NCI-H2227 treated with DMSO at 0.1 percent for 48 hours (cell line): ENCODE data around the gene CEP152.

ENCODE experiments used
- DNase-seq: peaks from one replicate; lab custom pipeline; 2025; lab: John Stamatoyannopoulos, UW

CEP152 gene

GRCh38 chr15:48710952-48711495 lies 99.8 kb downstream of the CEP152 start:
- no peak for DNase-seq

GRCh38 chr15:48708641-48709040 lies 102.2 kb downstream of the CEP152 start:
- no peak for DNase-seq

GRCh38 chr15:48705381-48705780 lies 105.5 kb downstream of the CEP152 start:
- no peak for DNase-seq

DNA sequence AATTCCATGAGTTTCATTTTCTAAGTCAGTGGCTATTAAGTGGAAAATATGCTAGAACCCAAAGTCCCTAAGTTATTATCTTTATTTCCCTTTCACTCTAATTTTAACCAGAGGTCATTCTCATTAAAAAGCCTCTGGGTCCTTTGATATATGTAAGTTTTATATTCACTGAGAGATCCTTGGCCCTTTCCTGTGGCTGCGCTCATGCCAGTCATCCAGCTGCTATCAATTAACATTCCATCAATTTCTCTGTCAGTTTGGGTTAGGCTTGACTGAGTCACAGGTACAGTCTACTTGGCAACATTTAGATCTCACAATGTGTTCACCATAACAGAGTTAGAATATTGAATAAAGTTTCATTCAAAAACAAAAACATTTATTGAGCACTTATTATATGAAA lies 107.3 kb downstream of the CEP152 start:
- DNase-seq, result no peak

DNA sequence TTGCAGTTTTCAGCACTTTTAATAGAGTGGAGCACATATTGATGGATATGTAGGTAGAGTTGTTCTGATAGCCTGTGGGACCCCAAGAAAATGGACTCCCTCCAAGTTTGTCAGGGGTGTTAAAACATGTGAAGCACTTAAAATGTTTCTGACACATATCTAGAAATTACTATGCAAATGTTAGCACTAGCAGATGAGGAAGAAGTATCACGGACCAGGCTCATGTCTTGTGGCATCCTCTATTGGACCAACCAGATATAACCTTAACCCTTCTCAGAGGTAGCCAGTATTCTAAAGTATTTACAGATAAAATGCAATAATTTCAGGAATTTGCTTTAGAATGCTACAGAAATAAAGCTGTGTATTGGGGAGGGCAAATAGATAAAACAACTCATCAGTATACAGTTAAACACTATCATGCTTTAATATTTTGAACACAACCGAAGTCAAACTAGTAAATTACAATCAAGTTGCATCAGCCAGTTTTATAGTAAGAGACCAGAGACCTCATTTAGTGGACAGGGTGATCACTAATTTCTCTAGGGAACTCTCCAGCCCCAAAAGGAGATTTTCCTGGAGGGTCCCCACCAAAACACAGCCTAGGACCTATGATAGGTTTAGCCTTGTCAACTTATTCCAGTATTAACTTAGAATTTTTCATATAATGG lies 108.2 kb downstream of the CEP152 start:
- no peak for DNase-seq

- no peak for DNase-seq
Observed at GRCh38 chr15:48696627-48697312, 114.1 kb downstream of the CEP152 start.

- DNase-seq, result no peak
Observed at GRCh38 chr15:48695827-48696573, 114.9 kb downstream of the CEP152 start.

- no peak for DNase-seq
Observed at GRCh38 chr15:48695088-48695826, 115.6 kb downstream of the CEP152 start.

DNA sequence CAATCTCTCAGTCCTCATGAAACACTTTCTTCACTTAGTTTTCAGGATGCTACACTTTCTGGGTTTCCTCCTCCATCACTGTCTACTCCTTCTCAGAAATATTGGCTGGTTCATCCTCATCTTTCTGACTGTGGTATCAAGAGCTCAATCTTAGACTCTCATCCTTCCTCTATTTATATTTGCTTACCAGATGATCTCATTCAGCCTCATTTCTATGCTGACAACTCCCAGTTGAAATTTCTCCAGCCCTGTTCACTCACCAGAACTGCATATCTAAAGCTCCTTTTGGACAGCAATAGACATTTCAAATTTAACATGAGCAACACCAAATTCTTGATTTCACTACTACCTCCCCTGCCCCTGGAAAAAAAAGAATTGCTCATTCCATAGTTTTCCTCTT lies 117.4 kb downstream of the CEP152 start:
- no peak for DNase-seq

DNA sequence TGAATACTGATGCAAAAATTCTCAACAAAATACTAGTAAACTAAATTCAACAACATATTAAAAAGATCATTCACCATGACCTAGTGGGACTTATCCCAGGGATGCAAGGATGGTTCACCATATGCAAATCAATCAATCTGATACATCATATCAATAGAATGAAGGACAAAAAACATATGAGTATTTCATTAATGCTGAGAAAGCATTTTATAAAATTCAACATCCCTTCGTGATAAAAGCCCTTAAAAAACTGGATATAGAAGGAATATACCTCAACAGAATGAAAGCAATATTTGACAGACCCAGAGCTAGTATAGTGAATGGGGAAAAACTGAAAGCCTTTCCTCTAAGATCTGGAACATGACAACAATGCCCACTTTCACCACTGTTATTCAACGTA lies 122.4 kb downstream of the CEP152 start:
- DNase-seq, result no peak
